Smooth muscle cell (in vitro differentiated cells): ENCODE measurements around the gene NHLRC1. TPM values are rescaled to one million over a fixed set of nuclear protein-coding genes. Genes with fewer than 3 reads are reported as not detected.

Experiments used
- DNase-seq: peaks from one replicate; lab custom pipeline; 2025; ENCODE audit not compliant: unreplicated experiment; lab: John Stamatoyannopoulos, UW
- H2AFZ ChIP-seq: fragments of 200-600 bp; sonication (generic); 2 replicates; pipeline ENCODE4 v1.6.0; 2016; ENCODE audit warnings: antibody characterized with exemption, low read depth, mild to moderate bottlenecking
- H3F3A ChIP-seq: fragments of 200-600 bp; sonication (generic); 2 replicates; pipeline ENCODE4 v1.6.0; 2017; ENCODE audit warnings: antibody characterized with exemption, low read depth
- H3K27ac ChIP-seq: fragments of 200-600 bp; sonication (generic); 2 replicates; pipeline ENCODE4 v1.5.1; 2016; ENCODE audit warnings: low read depth, mild to moderate bottlenecking
- H3K27me3 ChIP-seq: fragments of 200-600 bp; sonication (generic); 2 replicates; pipeline ENCODE4 v1.6.1; 2016; ENCODE audit warnings: low read depth, mild to moderate bottlenecking
- H3K36me3 ChIP-seq: fragments of 200-600 bp; sonication (generic); 2 replicates; pipeline ENCODE4 v1.5.1; 2016; ENCODE audit warnings: low read depth
- H3K4me1 ChIP-seq: fragments of 200-600 bp; sonication (generic); 2 replicates; pipeline ENCODE4 v1.5.1; 2016; ENCODE audit warnings: low read depth
- H3K4me2 ChIP-seq: fragments of 200-600 bp; sonication (generic); 2 replicates; pipeline ENCODE4 v1.6.0; 2016; ENCODE audit warnings: mild to moderate bottlenecking
- H3K4me3 ChIP-seq: fragments of 200-600 bp; sonication (generic); 2 replicates; pipeline ENCODE4 v1.5.1; 2016; ENCODE audit warnings: mild to moderate bottlenecking
- H3K79me2 ChIP-seq: fragments of 200-600 bp; sonication (generic); 2 replicates; pipeline ENCODE4 v1.6.0; 2016; ENCODE audit warnings: low read depth, mild to moderate bottlenecking
- H3K9ac ChIP-seq: fragments of 200-600 bp; sonication (generic); 2 replicates; pipeline ENCODE4 v1.6.0; 2016; ENCODE audit warnings: low read depth
- H3K9me3 ChIP-seq: fragments of 200-600 bp; sonication (generic); replicated peaks from 2 replicates; pipeline ENCODE4 v1.5.1; 2016; ENCODE audit warnings: low read depth
- H4K20me1 ChIP-seq: fragments of 200-600 bp; sonication (generic); 2 replicates; pipeline ENCODE4 v1.6.0; 2016; ENCODE audit warnings: low read depth
- CTCF ChIP-seq: fragments of 200-600 bp; sonication (generic); IDR thresholded peaks from 2 replicates; pipeline ENCODE4 v1.5.1; 2017; ENCODE audit warnings: borderline replicate concordance, mild to moderate bottlenecking, antibody characterized with exemption; ENCODE audit not compliant: insufficient read depth, poor library complexity, severe bottlenecking
- WGBS: methylation state at CpG from one replicate; pipeline ENCODE4 v1.1.7; 2016; ENCODE audit warnings: low lambda C conversion rate; 5-methylcytosine and 5-hydroxymethylcytosine counted together
- polyA plus RNA-seq: library from polyadenylated mRNA; unstranded; fragments of >200 nt; fragmentation: Nextera tagmentation; extraction: Ambion mirVana; gene quantifications from 2 replicates; pipeline ENCODE4 v1.2.1, GENCODE V29; 2016
- total RNA-seq: library from RNA; depleted of rRNA; stranded (reverse); fragments of >200 nt; gene quantifications from 2 replicates; pipeline ENCODE4 v1.2.3, GENCODE V29; 2014

The NHLRC1 gene
- 0.22 and 0.85 TPM in 2 replicates for total RNA-seq
- polyA plus RNA-seq, result 0.42 and 1.3 TPM in 2 replicates

GRCh38 chr6:18122128-18123093, at the start of gene NHLRC1:
Gene NHLRC1 (minus strand): TSS chr6:18122677. CDS start chr6:18122606, 71 bp downstream.
- no peaks in the 10 kb centered on the region for H3K9me3 ChIP-seq
- no peaks in the 10 kb centered on the region for H3K4me1 ChIP-seq
- peak; percentile 79 for TF ChIP-seq CTCF
- no peaks in the 10 kb centered on the region for H3K36me3 ChIP-seq
- peak within 1 kb of the TSS; percentile 46 for H3K9ac ChIP-seq
- 38% methylated on average over 75 of the region's 82 CpGs for WGBS
- no peaks in the 10 kb centered on the region for H3K27me3 ChIP-seq
- H3K27ac ChIP-seq, result no peak within 1 kb of the TSS
- no peaks in the 10 kb centered on the region for H4K20me1 ChIP-seq
- no peaks in the 10 kb centered on the region for H3K79me2 ChIP-seq
- H3F3A ChIP-seq, result no peaks in the 10 kb centered on the region
- DNase-seq, result peak; percentile 44
- H3K4me2 ChIP-seq, result peak within 1 kb of the TSS; percentile 78
- H3K4me3 ChIP-seq, result peak within 1 kb of the TSS; percentile 43
- H2AFZ ChIP-seq, result peak within 1 kb of the TSS; percentile 83

GRCh38 chr6:18171871-18172270, 49.4 kb upstream of the NHLRC1 start:
- H3K36me3 ChIP-seq, result peaks cover 13% of the 10 kb centered on the region
- no peak overlapping the region for H3K4me2 ChIP-seq
- no peak overlapping the region for H3K4me3 ChIP-seq
- no peaks in the 10 kb centered on the region for H3K4me1 ChIP-seq
- WGBS, result 93% methylated on average over 7 of the region's 7 CpGs
- DNase-seq, result no peak
- H3K9me3 ChIP-seq, result no peaks in the 10 kb centered on the region
- no peak for TF ChIP-seq CTCF
- H3F3A ChIP-seq, result no peaks in the 10 kb centered on the region
- H3K9ac ChIP-seq, result no peak overlapping the region
- no peak overlapping the region for H2AFZ ChIP-seq
- H4K20me1 ChIP-seq, result no peaks in the 10 kb centered on the region
- H3K27ac ChIP-seq, result no peak overlapping the region
- no peaks in the 10 kb centered on the region for H3K79me2 ChIP-seq
- no peaks in the 10 kb centered on the region for H3K27me3 ChIP-seq

GRCh38 chr6:18168264-18168663, 45.8 kb upstream of the NHLRC1 start:
- H3K79me2 ChIP-seq, result no peaks in the 10 kb centered on the region
- no peak for TF ChIP-seq CTCF
- H3K9me3 ChIP-seq, result no peaks in the 10 kb centered on the region
- H3F3A ChIP-seq, result no peaks in the 10 kb centered on the region
- no peak for DNase-seq
- no peaks in the 10 kb centered on the region for H3K4me1 ChIP-seq
- H3K4me3 ChIP-seq, result no peak overlapping the region
- peaks cover 9% of the 10 kb centered on the region for H3K36me3 ChIP-seq
- H3K27ac ChIP-seq, result no peak overlapping the region
- no peak overlapping the region for H3K9ac ChIP-seq
- H3K4me2 ChIP-seq, result no peak overlapping the region
- H3K27me3 ChIP-seq, result no peaks in the 10 kb centered on the region
- H2AFZ ChIP-seq, result no peak overlapping the region
- WGBS, result 100% methylated on average over 3 of the region's 3 CpGs
- H4K20me1 ChIP-seq, result no peaks in the 10 kb centered on the region
